GM21528 (cell line): ENCODE results near the gene SLC22A25.
"Not testable (repeated sequence)": the region's sequence is repeated elsewhere in the genome, so short reads cannot be mapped to it uniquely, and the experiment has no call there.

Source experiments
- ATAC-seq: cut with Tn5 transposase; IDR thresholded peaks from one replicate; pipeline ENCODE4 v1.9.1; 2021; ENCODE audit warnings: mild to moderate bottlenecking, moderate library complexity; ENCODE audit not compliant: unreplicated experiment, low FRiP score

The SLC22A25 gene

DNA sequence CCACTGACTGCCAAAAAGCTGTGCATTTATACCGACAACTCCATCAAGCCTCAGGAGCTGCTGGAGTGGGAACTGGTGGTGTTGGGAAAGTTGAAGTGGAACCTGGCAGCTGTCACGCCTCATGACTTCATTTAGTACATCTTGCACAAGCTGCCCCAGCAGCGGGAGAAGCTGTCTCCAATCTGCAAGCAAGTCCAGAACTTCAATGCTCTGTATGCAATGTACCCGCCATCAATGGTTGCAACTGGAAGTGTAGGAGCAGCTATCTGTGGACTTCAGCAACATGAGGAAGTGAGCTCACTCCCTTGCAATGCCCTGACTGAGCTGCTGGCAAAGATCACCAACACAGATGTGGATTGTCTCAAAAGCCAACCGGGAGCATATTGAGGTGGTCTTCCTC, at the start of gene SLC22A25:
SLC22A25 (minus strand) TSS at position 67 of the 400 bp plus-strand sequence. CDS start 13,947 bp downstream, outside the sequence.
- ATAC-seq = no peak

DNA sequence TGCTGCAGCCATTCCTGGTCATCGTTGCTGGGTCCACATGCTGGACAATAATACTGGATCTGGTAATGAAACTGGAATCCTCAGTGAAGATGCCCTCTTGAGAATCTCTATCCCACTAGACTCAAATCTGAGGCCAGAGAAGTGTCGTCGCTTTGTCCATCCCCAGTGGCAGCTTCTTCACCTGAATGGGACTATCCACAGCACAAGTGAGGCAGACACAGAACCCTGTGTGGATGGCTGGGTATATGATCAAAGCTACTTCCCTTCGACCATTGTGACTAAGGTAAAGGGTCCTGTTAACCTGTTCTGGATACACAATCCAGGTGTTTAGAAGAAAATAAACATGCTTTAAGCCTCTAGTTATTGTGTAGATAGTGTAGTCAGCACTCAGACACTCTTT, 46.9 kb upstream of the SLC22A25 start:
- ATAC-seq = no peak

DNA sequence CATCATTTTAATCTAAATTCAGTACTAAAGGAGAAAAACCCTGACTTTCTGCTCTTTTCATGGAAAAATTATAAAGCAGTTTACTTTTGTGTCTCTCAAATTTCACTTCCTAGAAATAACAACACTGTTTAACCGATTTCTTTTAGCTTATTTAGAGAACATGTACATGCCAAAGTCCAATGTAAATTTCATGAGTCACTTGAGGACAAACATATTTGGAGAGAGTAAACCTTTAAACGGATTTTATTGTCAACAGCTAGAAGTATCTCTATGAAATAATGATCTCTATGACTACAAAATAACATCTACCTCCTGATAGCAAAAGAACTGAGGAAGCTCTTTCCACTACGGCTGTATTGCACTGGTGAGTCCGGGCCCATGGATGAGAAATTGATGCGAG, 46.3 kb upstream of the SLC22A25 start:
- no peak for ATAC-seq

DNA sequence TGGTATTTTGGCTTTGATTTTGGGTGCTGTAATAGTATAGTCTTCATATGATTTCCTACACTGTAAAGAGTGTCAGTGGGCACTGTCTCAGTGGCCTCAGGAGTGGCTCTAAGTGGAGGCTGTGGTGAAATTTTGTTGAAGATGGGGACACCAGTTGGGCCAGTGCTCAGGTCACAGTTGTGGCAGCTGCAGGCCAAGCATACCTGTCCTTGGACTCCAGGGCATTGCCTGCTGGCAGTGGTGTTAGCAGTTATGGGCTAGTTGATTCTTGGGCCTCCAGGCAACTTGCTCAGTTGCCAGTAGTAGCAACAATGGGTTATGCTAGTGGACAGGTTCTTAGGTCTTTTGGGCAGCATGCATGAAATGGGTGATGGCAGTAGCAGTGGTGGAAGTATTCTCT, 39.2 kb upstream of the SLC22A25 start:
- ATAC-seq = no peak

DNA sequence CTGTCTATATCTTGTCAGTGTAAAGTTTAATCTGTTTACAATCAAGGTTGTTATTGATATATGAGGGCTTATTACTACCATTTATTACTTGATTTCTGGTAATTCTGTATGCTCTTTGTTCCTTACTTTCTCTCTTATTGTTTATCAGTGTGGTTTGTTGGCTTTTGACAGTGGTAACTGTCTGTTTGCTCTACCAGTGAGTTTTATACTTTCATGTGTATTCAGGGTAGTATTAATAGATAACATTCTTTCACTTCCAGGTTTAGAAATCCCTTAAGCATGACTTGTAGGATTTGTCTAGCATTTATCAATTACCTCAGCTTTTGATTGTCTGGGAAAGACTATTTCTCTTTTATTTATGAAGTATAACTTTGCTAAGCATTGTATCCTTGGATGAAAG, 37.5 kb upstream of the SLC22A25 start:
- no peak for ATAC-seq

DNA sequence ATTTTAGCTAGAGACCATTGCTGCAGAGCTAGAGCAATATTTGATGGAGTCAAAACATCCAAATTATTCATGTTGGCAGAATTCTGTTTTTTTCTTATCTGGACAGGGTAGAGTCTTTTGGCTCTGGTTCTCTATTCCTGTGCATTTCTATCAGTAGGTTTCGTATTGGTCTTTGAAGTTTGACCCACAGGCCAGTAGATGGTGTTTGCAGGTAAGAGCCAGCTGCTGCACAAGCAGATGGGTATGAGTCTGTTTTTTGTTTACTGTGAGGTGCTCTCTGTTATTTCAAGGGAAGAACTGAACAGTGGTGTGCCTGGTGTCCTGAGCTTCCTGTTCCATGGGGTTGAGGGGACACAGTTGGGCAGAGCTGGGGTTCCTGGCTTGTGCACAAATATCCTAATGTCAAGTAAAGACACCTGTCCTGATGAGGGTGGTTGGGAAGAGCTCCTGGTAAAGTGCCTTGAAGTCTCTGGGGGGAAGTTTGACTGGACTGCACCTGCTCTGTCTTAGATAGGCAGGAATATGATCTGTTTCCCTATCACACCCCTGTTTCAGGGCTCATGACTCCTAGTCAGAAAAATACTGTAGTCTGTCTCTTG, 34.0 kb upstream of the SLC22A25 start:
- no peak for ATAC-seq

DNA sequence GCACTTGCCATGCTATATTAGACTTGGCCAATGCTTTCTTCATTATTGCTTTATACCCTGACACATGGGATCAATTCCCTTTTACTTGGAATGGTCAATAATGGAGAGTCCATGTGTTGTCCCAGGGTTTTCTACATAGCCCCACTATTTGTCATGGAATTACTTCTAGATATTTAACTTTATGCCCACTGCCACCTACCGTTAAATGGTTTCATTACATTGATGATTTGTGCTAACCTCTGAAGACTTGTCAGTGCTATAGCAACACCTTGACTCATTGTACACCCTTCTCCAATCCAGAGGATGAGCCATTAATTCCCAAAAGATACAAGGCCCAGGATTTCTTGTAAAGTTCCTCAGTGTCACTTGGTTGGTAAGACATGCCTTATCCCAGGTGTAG, 31.4 kb upstream of the SLC22A25 start:
- no peak for ATAC-seq

DNA sequence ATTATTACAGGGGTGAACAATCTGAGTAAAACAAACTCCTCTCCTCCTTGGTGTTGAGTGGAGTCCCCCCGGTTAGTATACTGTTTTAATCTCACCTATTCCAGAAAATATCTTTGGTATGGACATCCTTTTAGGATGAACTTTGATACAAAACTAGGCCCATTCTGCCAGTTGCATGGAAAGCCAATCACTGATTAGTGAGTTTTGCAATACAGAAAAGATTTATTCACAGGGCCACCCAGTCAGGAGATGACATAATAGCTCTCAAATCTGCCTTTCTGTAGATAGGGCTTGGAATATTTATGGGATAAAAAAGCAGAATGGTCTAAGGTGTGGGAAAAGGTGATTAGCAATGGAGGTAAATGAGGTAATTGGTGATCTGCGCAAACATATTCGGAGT, 30.3 kb upstream of the SLC22A25 start:
- ATAC-seq = no peak

DNA sequence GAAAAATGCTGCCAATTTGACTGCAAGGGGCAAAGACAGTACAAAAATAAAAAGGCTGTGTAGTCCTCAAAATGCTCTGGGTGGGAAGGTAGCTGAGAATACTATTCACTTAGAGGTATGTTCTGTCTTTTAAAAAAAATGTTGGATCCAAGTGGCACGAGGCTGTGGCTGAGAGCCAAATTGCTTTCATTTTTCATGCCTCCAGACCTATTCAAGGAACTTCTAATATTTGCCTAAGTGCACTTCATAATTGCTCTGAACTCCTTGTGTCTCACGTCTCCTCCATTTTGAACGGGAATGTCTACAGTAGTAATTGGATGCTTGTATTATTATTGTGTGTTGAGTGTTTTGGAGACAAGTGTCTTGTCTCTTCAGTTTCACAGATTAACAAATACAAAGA, 19.1 kb upstream of the SLC22A25 start:
- ATAC-seq = no peak

DNA sequence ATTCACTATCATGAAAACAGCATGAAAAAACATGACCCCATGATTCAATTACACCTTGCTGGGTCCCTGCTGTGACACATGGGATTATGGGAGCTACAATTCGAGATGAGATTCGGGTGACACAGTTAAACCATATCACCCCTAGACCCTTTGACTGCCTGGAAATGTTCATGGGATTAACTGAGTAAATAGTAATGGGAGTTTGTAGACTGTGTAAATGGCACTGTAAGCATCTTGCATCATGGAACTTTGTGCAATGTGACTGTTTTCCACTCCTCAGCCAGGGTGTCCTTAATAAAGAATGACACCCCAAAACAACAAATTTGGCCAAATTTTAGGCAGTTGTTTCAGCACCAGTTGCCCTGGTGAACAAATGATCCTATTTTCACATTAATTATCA, 7.9 kb upstream of the SLC22A25 start:
- ATAC-seq = no peak

DNA sequence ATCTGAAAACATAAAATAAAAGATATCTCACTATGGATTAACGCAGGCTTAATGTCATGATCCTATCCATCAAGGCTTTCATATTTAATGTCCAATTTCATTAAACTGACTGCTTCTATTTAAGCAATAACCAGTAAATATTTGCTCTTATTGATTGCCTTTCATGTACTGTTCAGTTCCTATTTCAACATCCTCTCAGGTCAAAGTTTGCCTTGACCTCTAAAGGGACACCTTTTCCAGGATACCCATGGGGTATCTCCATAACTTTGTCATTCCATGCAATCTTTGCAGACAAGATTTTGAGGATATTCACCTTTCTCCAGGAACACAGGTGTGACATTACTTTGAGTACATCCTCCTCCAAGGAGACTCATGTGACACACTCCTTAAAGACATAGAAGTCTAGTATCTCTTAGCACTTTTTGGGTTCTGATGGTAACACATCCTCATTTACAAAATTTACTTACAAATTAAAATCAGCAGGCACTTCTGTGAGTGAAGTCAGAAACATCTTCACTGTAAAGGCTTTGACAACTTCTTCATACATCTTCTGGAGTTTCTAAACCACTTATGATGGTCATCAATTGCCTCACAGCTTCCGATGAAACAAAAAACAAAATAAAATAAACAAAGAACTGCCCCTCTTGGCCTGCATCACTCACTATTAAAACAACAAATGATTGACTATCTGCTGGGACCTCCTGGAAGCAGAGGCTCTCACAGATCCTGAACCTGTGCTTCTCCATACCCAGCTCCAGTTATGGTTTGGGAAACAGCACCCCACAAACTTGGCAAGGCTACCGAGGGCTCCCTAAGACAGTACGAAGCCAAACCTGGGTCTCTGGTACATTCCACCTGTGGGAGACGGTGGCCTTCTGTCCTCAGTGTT, 7.0 kb upstream of the SLC22A25 start:
- ATAC-seq = no peak

DNA sequence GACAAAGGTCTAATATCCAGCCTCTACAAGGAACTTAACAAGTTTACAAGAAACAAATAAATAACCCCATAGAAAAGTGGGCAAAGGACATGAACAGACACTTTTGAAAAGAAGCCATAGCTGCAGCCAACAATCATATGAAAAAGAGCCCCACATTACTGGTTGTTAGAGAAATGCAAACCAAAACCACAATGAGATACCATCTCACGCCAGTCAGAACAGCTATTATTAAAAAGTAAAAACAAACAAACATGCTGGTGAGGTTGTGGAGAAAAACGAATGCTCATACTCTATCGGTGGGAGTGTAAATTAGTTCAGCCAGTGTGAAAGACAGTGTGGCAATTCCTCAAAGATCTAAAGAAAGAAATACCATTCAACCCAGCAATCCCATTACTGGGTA, 5.6 kb upstream of the SLC22A25 start:
- no peak for ATAC-seq

DNA sequence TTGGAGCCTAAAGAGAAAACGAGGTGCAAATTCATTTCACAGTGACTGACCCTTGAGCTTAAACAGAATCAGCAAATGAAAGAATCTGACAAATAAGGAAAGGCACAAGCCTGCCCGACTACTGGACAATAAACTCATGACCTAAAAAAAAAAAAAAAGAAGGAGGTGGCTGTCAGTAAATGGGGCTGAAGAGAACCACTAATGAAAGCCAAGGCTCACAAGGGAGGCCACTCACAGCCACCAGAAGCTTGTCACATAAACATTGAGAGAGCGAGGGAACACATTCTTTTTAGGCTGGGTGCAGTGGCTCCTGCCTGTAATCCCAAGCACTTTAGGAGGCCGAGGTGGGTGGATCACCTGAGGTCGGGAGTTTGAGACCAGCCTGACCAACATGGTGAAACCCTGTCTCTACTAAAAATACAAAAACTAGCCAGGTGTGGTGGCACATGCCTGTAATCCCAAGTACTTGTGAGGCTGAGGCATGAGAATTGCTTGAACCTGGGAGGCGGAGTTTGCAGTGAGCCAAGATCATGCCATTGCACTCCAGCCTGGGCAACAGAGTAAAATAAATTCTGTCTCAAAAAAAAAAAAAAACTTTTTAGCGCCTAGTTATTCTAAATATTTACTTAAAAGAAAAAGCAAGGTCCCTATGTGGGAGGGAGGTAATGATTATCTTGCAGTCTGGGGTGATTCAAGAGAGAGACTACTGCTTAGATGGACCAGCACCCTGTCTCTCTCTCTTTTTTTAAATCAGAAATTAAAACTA, 4.0 kb upstream of the SLC22A25 start:
- not testable (repeated sequence) for ATAC-seq

DNA sequence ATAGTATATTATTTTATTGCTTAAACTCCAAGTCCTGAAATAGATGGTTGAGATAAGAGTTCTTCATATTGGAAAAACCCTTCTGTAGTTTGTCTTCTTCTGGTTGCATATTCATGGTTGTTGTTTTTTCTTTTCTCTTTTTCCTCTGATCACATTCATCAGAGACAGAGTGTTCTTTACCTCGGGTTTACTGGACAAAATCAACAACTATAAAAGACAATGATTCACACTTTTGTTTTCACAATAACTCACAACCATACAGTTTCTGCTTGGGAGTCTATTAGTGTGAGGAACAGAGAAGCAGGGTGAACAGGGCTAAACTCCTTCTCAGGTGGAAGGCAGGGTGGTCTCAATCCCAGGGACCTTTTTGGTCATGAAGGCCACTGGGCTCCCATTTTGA, 2.6 kb upstream of the SLC22A25 start:
- ATAC-seq = no peak

DNA sequence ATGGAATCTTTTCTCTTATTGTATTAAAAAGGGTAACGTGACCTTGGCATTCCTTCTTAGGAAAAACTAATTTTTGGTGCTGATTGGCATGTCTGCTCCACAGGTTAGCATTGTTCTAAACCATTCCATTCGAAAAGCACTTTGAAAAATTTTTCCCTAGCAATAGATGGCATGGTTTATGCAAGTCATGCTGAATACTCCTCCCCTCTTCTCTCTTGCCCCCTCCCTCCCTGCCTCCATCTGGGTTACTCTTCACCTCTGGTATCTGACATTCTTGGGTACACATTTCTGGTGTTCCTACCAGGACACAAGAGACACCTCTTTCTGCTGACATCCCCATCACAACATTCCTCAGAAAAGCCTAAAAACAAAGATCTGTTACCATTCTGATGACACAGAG, 1.5 kb upstream of the SLC22A25 start:
- no peak for ATAC-seq

DNA sequence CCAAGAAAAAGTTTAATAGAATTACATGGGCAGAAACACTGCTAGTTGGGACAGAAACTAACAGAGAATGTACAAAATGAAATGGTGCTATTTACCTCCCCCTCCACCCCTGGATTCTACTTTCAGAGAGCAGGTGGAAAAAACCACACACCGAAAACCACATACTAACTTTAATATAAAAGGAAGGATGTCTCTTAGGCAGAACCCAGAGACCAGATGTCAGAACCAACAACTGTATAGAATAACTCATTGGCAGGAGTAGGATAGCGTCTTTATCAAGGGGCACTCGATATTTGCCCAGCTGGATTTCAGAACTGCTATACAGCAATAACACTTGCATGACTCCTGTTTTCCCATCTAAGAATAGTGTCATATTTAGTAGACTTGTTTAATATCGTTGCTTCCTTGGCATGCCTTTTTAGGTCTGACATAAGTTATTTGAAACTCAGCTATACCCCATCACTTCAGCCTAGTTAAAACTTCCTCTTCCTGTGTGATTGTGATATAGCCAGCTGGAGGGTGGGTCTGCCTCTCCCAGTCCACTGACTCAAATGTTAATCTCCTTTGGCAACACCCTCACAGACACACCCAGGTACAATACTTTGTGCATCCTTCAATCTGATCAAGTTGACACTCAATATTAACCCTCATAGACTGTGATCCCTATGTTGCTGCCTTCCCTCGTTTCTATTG, 1.2 kb downstream of the SLC22A25 start:
- ATAC-seq = no peak

DNA sequence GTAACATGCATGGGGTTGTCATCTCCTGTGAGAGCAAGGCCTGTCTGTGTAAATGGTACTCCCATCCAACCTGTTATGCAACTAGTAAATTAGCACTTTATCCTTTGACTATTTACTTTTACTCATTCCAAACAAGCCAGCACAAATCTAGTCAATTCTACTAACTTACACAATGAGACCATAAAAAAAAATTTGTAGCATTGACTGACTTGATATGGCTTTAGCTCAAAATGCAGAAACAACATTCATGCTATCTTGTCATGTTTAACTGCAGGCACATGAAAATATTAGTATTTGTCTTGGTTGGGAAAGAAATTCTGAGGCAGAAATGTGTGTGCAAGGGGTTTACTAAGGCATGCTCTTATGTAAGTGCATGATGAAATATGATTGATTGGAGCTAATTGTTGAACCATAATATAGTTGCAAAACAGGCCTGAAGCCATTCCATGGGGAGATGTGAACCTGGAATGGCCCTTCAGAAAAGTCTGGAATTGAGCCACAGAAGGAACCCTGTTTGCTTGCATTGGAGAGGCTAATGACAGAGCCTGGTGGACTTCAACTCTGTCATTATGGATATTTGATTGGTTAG, 2.5 kb downstream of the SLC22A25 start:
- no peak for ATAC-seq

DNA sequence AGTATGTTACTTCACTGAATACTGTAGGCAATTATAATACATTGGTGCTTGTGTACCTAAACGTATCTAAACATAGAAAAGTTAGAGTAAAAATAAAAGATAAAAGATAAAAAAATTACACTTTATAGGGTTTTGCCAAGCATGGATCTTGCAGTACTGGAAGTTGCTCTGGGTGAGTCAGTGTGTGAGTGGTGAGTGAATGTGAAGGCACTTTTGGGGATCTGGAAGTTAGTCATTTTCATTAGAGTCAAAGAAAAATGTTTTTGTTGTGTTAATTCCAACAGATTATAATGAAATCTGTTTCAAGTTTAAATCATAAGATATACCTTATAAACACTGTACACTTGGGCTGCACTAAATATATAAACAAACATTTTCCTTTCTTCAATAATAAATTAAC, 3.3 kb downstream of the SLC22A25 start:
- ATAC-seq = no peak

DNA sequence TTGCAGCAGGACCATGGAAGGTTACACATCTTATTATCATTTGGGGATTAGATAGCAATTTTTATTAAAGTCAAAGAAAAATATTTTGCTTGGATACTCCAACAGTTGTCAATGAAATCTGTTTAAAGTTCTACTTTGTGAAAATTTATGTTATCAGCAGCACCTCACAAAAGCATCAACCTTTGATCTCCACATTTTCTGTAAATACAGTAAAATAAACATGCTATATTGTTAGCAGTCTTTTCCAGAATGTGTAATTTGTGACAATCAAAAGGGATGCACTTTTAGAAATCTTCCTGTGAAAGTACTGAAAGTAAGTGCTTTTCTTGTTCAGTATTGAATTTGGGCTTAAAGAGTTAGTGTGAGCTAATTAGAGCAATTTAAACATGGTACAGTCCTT, 4.1 kb downstream of the SLC22A25 start:
- no peak for ATAC-seq

DNA sequence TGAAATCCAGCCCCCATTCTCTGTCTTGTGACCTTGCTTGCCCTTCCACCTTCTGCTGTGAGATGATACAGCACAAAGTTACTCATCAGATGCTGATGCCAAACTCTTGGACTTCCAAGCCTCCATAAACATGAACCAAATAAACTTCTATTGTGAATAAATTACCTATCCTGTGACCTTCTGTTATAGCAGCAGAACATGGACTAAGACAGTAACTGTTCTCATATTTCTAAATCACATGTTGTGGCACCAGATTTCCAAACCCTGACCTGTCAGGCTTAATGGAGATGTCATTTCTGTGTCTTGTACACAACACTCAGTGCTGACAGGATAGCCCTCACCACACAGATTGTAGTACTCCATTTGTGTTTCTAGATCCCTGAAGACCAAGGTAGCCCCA, 6.0 kb downstream of the SLC22A25 start:
- ATAC-seq = no peak
